ENCODE measurements around the gene RPL3.

DNA sequence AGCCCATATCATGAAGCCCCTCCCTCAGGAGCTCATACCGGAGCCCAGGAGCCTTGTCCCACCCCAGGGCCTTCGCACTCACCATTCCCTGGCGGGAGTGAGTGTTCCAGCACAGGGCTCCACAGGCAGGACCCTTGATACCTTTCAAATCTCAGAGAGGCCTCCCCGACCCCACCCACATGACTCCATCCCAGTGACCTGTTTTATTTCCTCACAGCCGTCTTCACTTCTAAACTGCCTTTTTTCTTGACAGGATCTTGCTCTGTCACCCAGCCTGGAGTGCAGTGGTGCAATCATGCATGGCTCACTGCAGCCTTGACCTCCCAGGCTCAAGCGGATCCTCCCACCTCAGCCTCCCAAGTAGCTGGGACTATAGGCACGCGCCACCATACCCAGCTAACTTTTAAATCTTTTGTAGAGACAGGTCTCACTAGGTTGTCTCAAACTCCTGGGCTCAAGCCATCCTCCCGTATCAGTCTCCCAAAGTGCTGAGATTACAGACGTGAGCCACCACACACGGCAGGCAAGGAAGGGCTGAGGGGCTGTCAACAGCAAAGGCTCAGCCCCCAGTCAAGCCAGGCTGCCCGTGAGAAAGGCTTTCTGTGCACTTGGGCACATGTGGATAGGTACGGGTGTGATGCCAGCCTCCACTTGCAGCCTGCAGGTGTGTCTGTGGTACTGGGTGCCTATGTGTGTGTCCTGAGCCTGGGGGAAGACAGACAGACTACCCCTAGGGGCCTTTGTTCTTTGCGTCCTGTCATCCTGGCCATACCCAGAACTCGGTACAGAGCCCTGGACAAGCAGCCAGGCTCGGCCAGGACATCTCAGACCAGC lies 9.3 kb downstream of the RPL3 start:
- TF ChIP-seq POLR2A (IDR thresholded peaks at IDR 0.05): no peak
- TF ChIP-seq POLR2AphosphoS5 (IDR thresholded peaks at IDR 0.05): no peak
- TF ChIP-seq, protein P1, sequence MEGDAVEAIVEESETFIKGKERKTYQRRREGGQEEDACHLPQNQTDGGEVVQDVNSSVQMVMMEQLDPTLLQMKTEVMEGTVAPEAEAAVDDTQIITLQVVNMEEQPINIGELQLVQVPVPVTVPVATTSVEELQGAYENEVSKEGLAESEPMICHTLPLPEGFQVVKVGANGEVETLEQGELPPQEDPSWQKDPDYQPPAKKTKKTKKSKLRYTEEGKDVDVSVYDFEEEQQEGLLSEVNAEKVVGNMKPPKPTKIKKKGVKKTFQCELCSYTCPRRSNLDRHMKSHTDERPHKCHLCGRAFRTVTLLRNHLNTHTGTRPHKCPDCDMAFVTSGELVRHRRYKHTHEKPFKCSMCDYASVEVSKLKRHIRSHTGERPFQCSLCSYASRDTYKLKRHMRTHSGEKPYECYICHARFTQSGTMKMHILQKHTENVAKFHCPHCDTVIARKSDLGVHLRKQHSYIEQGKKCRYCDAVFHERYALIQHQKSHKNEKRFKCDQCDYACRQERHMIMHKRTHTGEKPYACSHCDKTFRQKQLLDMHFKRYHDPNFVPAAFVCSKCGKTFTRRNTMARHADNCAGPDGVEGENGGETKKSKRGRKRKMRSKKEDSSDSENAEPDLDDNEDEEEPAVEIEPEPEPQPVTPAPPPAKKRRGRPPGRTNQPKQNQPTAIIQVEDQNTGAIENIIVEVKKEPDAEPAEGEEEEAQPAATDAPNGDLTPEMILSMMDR (IDR thresholded peaks at IDR 0.05): no peak
- no peak for TF ChIP-seq EP300 (IDR thresholded peaks at IDR 0.05)
